GM18909 (cell line): ENCODE data around the gene SEMA3F.

Source experiments
- ATAC-seq: cut with Tn5 transposase; IDR thresholded peaks from one replicate; pipeline ENCODE4 v1.9.1; 2021; ENCODE audit warnings: mild to moderate bottlenecking; ENCODE audit not compliant: unreplicated experiment, poor library complexity

SEMA3F gene

DNA sequence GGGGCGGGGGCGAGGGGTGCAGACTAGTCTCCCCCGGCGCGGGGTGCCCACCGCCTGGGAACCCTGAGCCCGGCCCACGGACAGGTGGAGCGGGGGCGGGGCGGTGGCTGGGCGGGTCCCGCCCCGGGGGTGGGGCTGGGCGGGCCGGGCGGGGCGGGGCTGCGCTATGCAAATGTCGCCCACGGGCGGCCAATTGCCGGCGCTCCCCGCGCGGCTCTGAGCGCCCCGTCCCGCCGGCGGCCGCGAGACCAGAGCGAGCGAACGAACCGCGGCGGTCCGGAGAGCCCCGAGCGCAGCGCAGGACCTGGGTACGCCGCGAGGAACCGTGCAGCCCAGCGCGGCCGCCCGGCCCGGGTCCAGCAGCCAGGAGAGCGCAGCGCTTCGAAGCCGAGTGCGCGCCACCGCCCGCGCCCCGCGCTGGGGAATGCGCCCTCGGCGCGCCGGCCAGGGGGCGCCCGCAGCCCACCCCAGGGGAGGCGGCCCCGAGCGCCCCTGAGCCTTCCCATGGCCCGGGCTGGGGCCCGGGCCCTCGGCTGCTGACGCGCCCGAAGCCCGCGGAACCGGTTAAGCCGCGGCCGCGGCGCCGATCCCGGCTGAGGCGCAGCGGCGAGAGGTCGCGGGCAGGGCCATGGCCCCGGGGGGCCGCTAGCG lies at the start of gene SEMA3F:
Gene SEMA3F (plus strand): TSS at position 485 of the 651 bp plus-strand sequence. CDS start 4,299 bp downstream, outside the sequence.
- ATAC-seq = peak; percentile 66

DNA sequence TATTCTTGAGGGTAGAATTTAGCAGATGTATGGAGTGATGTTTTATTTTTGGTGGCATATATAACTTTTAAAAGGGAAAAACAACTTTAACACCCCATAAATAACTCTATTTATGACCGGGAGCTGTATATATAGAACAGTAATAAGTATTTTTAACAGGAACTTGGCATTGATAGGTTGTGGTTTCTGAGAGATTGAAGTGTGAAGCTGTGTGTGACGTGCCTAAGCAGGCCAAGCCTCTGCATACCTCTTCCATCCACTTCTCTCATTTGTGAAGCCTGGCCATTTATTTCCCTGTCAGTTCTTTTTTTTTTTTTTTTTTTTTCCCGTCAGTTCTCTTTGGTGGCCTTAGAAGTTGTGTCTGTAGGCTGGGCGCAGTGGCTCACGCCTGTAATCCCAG lies 43.4 kb upstream of the SEMA3F start:
- no peak for ATAC-seq

DNA sequence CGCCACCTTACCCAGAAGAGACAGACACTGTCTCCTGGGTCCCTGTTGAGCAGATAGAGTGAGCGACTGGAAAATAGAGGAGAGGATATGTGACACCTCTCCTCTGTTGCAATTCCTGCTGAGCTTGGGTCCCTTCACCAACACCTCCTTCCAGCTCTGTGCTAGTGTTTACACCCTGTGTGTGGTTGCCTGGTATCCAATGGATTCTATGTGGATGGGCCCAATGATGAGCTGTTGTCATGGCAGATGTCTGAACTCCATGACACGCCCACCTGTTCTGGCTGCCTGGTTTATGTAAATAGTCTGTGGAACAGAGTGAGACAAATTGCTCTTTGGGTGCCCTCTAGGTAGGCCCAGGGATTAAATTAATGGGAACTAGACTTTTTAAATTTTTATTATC lies 42.7 kb upstream of the SEMA3F start:
- ATAC-seq = no peak

DNA sequence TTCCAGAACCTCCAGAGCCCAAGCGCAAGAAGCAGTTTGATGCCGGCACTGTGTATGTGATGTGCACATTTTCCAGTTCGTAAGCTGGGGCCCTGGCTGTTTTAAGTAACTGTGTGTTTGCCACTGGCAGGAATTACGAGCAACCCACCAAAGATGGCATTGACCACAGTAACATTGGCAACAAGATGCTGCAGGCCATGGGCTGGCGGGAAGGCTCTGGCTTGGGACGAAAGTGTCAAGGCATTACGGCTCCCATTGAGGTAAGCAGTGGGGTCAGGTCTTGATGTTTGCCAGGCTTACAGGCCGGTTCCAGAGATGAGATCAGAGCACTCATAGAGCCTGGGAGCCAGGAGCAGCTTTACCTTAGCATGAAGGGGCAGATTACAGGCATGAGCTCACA lies 38.0 kb upstream of the SEMA3F start:
- no peak for ATAC-seq

DNA sequence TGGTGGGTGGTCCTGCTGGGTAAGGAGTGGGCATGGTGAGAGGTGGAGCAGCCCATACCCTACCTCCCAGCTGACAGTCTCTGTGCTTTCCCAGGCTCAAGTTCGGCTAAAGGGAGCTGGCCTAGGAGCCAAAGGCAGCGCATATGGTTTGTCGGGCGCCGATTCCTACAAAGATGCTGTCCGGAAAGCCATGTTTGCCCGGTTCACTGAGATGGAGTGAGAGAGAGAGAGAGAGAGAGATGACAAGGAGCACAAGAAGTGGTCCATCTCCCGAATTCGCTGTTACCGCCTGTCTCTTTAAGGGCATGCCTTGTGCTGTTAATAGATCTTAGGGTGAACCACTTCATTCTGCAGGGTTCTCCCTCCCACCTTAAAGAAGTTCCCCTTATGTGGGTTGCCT lies 36.9 kb upstream of the SEMA3F start:
- no peak for ATAC-seq

DNA sequence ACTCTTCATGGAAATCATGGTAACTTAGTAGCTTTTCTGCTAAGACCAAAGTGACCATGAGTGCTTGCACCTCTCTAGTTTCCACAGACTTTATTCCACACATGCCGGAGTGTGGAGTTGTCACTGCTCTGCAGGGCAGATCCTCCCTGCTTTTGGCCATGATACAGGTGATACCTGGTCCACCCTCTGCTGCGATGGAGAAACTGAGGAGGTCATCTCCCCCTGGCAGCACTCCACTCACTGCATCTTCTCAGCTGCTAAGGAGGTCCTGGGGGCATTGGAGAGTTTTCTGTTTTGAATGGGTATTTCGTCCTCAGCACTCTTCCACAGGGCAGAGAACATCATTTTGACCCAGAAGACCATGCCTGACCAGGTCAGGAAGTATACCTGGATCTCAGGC lies 35.3 kb upstream of the SEMA3F start:
- no peak for ATAC-seq

DNA sequence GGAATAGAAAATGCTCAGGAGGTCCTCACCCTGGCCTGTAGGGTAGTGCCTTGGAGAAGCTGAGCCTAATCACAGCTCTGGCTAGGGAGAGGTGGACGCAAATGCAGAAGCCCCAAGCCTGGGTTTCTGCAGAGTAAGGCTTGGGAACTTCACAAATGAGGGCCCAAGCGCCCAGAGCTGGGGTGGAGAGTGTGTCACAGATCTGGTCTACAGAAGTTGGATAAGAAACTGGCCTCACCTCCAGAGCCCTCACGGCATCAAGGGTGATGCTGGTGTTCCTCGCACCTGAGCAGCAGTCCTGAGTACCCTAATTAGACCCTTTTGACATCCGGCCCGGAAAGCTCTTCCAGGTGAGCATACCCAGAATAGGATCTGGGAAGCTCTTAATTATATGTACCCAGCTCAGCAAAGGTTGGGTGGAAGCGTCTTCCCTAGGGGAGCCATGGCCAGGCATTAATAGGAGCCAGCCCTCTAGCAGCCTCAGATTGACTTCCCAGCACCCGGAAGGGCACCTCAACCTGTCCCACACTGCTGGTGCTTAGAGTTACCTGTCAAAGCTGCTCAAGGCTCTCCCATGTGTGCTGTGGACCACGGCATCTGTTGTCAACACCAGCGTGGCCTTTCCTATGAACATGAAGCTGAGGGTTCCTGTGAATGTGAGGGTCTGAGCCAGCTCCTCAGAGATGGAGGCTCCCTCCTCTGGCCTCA lies 34.6 kb upstream of the SEMA3F start:
- no peak for ATAC-seq

DNA sequence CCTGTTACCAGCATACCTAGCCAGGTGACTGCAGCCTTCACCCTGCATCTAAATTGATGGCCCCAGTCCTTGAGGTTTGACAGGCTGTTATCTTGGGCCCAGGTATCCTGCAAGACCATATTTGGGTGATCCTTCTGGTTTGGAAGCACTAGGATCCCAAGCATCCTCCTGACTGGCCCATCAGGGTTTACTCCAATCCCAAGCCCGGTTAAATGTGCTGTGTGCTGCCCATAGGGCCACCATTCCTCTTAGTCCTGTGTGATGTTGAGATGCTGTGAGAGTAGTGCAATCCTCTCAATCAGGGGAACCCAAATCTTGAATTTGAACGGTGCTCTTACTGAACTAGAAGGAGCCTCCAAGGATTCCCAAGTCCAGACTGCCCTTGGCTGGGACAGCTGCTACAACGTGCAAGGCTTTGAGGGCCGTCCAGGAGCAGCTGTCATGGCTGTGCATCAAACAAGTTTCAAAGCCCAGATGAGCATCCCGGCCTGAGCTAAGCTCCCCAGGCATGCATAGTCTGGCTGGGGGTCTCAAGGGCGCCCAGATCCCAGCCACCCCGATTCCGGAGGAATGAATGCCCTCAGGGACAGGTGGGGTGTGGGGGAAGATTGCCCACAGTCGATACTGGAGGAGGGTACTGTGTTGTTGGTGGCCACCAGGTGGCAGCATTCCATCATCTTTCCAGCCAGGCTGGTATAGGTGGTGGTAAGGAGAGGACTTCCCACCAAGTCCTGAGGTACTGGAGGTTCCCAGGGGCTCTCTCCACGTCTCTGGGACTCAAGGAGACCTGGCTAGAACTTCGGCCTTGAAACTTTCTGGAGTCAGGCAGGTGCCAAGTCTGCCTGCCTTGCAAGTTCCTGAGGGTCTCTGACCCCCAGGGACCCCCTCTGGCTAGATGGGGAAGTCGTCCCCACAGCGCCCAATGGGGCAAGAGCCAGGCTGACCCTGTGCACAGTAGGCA lies 33.8 kb upstream of the SEMA3F start:
- no peak for ATAC-seq

DNA sequence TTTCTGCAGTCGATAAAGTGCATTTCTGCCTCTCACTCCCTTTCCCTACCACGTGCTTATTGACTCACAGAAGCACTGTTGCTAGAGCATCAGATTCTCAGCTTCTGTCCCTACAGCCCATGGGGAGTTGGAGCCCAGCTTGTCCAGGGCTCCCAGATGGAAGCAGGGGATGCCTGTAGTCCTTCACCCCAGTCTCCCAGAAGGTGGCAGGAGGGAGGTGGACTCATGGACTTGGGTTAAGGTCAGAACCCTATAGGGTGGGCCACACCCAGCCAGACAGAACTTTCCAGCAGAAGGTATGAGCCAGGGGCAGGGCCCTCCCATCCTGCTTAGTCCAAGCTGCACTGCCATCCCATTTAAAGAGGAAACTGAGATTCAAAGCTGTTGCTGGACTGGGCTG lies 33.1 kb upstream of the SEMA3F start:
- ATAC-seq = no peak

DNA sequence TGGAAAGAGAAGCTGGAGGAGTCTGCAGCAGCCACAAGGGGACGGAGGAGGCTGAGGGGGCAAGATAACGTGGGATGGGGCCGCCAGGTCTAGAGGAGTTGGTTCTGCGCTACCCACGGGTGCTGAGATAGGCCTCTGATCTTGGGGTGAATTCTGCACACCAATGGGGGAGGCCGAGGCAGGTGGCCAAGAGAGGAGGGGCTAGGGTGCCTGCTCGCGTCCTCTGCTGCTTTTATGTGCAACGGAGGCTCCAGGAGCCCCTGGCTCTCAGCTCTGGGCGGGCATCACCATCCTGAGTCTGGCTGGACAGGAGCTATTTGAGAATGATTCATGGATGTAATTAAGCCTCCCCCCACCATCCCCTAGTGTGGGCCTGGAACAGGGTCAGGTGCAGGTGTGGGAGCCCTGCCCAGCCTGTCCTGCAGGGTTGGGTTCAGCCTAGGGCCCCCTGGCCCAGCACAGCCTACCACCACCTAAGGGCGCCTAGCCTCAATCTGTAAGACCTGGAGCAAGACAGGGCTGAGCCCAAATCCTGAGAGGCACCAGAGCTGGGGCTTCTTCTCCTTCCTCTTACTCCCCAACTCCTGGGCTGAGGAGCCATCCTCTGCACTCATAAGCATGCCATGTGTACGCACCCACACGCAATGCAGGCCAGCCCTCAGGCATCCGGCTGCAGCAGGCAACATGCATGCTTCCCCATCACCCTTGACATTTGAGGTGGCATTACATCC lies 32.3 kb upstream of the SEMA3F start:
- ATAC-seq = no peak

DNA sequence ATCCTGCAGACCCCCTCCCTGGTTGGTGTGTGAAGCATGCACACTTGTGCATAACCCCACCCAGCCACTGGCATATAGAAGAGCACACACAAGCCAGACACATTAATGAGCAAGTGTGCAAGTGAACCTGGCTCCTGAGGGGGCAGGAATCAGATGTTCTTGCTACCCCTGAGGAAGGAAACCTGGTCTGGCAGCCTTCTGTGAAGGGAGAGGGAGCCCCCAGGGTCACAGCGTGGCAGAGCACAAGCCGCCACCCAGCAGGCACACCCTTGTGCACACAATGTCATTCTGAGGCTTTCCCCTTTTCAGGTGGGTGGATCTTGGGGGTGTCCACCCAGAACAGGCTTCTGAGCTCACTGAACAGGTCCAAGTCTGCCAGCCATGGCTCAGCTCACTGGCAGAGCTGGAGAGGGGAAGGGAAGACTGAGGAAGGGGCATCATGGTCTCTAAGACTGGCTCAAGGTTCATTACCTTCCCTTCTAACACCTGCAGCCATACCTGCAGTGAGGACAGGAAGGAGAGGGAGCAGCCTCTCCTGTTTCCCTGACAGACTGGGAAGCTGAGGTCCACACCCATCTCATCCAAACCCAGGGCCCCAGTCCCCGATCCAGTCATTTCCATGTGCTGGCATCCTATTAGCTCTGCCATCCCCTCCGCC lies 31.6 kb upstream of the SEMA3F start:
- ATAC-seq = no peak

DNA sequence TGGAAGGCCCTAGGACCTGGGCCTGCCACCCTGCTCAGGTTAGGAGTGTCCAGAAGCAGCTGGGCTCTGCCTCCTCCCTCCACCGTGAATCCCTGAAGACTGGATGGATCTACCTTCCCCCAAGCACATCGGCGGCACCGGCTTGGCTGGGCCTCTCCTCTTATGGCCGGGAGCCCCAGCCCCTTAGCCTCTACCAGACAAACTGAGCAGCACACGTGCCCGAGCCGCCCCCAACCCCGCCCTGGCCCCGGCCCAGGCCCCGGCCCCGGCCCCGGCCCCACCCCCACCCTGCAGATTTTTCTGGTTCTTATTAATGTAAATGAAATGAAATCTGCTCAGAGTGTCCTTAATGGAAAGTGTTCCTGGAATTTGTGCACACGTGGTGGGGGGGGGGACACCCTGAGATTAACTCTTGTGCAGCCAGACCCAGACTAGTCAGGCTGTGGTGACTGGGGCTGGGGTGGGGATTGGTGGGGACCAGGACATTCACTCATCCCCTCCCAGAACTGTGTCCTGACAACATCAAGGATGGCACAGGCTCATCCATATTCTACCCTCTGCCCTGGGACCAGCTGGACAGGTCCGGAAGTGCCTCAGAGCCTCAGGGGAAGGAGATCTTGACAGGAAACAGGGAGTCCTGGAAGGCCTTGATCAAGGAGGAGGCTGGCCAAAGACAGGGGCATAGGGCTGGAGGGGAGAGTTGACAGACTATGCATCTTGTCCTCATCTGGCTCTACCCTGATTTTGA lies 30.9 kb upstream of the SEMA3F start:
- no peak for ATAC-seq

DNA sequence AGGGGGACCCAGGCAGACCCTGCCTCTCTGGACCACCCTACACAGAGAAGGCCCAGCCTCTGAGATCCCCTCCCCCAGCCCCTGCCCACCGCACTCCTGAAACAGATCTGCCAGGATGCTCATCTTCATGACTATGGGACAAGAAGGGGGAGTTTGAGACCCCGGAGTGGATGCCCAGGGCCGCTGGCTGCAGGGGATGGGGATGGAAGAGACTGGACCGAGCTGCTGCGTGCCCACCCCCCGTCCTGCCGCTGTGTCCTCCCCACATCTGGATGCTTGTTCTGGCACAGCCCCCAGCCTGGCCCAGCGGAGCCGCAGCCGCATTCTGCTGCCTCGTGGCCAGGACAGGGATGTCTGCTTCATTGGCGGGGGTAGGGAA lies 30.3 kb upstream of the SEMA3F start:
- ATAC-seq = no peak

DNA sequence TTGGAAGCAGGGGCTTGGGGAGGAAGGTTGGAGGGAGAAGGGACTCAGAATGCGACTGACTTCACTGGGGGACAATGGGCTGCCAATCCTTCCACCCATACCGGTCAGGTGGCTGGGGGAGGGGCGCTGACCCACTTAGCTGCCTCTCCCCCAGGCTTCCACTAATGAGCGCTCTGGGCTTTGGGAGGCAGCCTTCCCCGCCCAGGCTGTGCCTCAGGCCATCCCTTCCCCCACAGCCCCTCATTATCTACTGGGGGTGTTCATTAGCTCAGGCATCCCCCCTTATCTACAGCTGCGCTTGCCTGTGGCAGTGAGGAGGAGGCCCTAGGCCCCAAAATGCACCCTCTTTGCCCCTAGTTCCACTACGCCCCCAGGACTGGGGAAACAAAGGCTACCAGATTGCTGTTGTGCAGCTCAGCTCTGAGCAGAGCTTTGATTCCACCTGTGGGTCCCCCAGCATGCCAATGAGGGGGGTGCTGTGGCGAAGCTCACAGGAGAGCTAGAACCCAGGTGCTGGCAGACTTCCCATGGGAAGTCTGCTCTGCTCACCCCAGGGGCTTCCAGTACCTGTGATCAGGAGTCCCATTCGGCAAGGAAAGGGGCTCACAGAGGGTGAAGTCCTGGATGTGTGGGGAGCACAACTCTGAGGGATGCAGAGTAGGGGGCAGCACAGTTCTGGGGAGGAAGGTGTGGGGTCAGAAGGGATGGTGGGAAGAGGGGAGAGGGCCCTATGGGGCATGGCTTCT lies 29.4 kb upstream of the SEMA3F start:
- ATAC-seq = no peak

DNA sequence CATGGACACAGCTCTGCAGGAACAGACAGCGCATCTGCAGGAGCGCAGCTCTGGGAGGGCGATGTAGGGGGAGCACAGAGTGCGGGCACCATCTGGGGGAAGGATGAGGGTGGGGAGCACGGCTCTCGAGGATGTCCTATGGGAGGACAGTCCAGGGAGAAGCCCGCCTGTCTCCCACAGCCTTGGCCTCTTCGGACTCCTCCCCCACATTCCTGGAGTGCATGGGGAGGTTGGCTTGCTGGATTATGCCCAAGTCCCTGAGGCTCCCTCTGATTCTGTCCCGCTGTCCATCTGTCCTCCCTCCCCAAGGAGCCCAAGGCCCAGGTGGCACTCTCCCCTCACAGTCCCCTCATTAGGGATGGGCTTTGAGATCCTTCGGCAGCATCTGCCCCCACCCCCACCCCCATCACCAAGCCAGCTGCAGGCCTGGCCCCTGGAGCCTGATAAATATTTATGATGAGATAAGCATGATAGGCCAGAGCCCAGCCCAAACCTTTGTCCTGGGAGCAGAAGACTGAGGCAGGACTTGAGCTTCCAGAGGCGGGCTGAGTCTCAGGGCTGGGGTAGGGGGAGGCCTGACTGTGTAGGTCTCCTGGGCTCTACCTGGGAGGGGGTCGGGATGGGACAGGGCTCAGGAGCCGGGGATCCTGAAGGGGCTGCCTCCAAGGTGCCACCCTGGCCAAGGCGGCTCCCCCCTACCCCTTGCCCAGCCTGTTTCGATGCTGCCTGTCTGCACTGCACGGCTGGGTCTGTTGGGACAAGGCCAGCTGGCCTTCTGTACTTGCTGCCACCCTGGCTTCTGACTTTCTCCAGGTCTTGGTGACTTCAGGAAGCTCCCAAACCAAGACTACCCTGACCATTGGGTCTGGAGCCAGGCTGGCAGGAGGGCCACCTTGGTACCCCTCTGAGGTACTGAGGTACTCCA lies 28.6 kb upstream of the SEMA3F start:
- no peak for ATAC-seq

DNA sequence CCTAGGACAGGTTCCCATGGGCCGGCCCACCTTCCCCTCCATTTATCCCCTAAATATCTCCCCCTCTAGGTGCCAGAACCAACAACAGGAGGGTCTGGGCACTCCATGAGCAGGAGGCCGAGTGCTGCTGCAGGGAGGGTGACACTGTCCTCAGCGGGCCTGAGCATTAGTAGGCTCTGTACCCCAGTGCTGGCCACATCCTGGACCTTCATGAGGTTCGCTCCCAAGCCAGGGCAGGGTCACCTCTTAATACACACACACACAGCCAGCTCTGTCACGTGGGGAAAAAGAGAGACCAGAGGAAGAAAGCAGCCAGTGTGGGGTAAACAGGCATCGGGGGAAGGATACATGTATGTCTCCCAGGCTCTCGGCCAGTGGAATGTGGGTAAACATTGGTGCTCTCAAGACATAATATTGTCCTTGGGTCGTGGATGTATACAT lies 27.9 kb upstream of the SEMA3F start:
- ATAC-seq = no peak

DNA sequence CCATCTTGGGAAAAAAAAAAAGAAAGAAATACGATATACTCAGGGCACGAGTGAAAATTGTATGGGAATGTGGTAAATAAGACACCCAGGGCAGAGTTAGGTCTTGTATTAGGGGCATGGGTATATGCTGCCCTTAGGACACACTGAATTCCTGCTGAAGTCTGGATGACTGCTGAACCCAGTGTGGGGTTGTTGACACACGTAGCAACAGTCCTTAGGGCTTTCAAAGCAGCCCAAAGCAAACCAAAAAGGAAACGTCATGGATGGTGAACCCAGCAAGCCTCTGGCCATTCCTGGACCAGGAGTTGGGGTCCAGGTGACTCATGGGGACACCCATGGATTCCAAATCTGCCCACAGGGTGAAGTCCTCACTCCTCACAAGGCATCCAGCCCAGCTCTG lies 27.1 kb upstream of the SEMA3F start:
- ATAC-seq = no peak
